CD14-positive monocyte (primary cell): ENCODE results near the gene SMG7. TPM values are rescaled to one million over a fixed set of nuclear protein-coding genes. Genes with fewer than 3 reads are reported as not detected.

ENCODE experiments used
- DNase-seq, 3 donors: peaks; one replicate each; pipeline ENCODE4 v3.0.0-alpha.2; 2011 to 2022
- H2AFZ ChIP-seq: 2 replicates; pipeline ENCODE4 v1.6.0; 2012; ENCODE audit warnings: mild to moderate bottlenecking, low read depth, low read length, inconsistent platforms; ENCODE audit not compliant: insufficient read depth, poor library complexity, severe bottlenecking
- H3K27ac ChIP-seq, 2 donors: 1 replicate in 1 of 2; 2 replicates in 1 of 2; pipeline ENCODE4 v1.5.1; 2012 to 2013; ENCODE audit warnings: low read length in 2 of 2, control low read depth in 1 of 2, inconsistent platforms in 1 of 2, low read depth in 1 of 2, mild to moderate bottlenecking in 1 of 2
- H3K27me3 ChIP-seq, 2 donors: one replicate each; pipeline versions ENCODE4 v1.6.0 to v1.6.1; 2011 to 2013; ENCODE audit warnings: low read length in 2 of 2; ENCODE audit not compliant: control insufficient read depth in 2 of 2, insufficient read depth in 2 of 2
- H3K36me3 ChIP-seq, 2 donors: replicated peaks in 1 of 2; 1 replicate in 1 of 2; 2 replicates in 1 of 2; pipeline versions ENCODE4 v1.5.1 to v1.6.1; 2012 to 2013; ENCODE audit warnings: low read length in 2 of 2, control low read depth in 1 of 2, inconsistent platforms in 1 of 2, mild to moderate bottlenecking in 1 of 2; ENCODE audit not compliant: insufficient read depth in 2 of 2, control insufficient read depth in 1 of 2
- H3K4me1 ChIP-seq, 2 donors: 1 replicate in 1 of 2; 2 replicates in 1 of 2; pipeline versions ENCODE4 v1.5.1 to v1.6.1; 2012 to 2013; ENCODE audit warnings: low read length in 2 of 2, control low read depth in 1 of 2, inconsistent platforms in 1 of 2, mild to moderate bottlenecking in 1 of 2, moderate library complexity in 1 of 2; ENCODE audit not compliant: insufficient read depth in 2 of 2, control insufficient read depth in 1 of 2
- H3K4me2 ChIP-seq: replicated peaks from 2 replicates; pipeline ENCODE3; 2012; ENCODE audit warnings: low read length, moderate library complexity, mild to moderate bottlenecking; ENCODE audit not compliant: poor library complexity, severe bottlenecking; ENCODE audit errors: extremely low read depth
- H3K4me3 ChIP-seq, 3 experiments: fragments of 200-600 bp in 1 of 3; sonication (generic) in 1 of 3; replicated peaks in 1 of 3; 1 replicate in 2 of 3; 2 replicates in 1 of 3; pipeline ENCODE4 v1.5.1; 2011 to 2013; ENCODE audit warnings: low read length in 3 of 3, mild to moderate bottlenecking in 3 of 3, control low read depth in 2 of 3, low read depth in 2 of 3, inconsistent platforms in 1 of 3, moderate library complexity in 1 of 3
- H3K79me2 ChIP-seq: 2 replicates; pipeline ENCODE4 v1.6.0; 2012; ENCODE audit warnings: mild to moderate bottlenecking, control low read depth, inconsistent platforms, low read length, moderate library complexity; ENCODE audit not compliant: insufficient read depth
- H3K9ac ChIP-seq: 2 replicates; pipeline ENCODE4 v1.6.0; 2017; ENCODE audit warnings: low read length, mild to moderate bottlenecking; ENCODE audit not compliant: insufficient read depth, poor library complexity, severe bottlenecking
- H3K9me3 ChIP-seq, 2 donors: replicated peaks in 1 of 2; 1 replicate in 1 of 2; 2 replicates in 1 of 2; pipeline versions ENCODE4 v1.5.1 to v1.6.1; 2012 to 2013; ENCODE audit warnings: low read length in 2 of 2, control low read depth in 1 of 2; ENCODE audit not compliant: control insufficient read depth in 1 of 2, insufficient read depth in 1 of 2
- H4K20me1 ChIP-seq: 2 replicates; pipeline ENCODE4 v1.6.0; 2012; ENCODE audit warnings: mild to moderate bottlenecking, low read length, control low read depth, moderate library complexity; ENCODE audit not compliant: insufficient read depth
- H3K27ac Mint-ChIP-seq, 7 donors: one replicate each; pipeline ENCODE4 v1.8.0; 2020; ENCODE audit warnings: mild to moderate bottlenecking in 7 of 7, mixed read lengths in 7 of 7, moderate library complexity in 6 of 7, inconsistent platforms in 2 of 7
- H3K27me3 Mint-ChIP-seq, 3 donors: one replicate each; pipeline ENCODE4 v1.8.0; 2021 to 2022; ENCODE audit warnings: low read depth in 3 of 3, mild to moderate bottlenecking in 3 of 3, mixed read lengths in 3 of 3, moderate library complexity in 3 of 3, inconsistent platforms in 1 of 3
- H3K36me3 Mint-ChIP-seq, 2 donors: one replicate each; pipeline ENCODE4 v1.8.0; 2020; ENCODE audit warnings: mixed read lengths in 2 of 2, inconsistent platforms in 1 of 2, mild to moderate bottlenecking in 1 of 2
- H3K4me1 Mint-ChIP-seq: one replicate; pipeline ENCODE4 v1.8.0; 2020; ENCODE audit warnings: mild to moderate bottlenecking, mixed read lengths
- H3K4me3 Mint-ChIP-seq, 2 donors: one replicate each; pipeline ENCODE4 v1.8.0; 2020; ENCODE audit warnings: mild to moderate bottlenecking in 2 of 2, mixed read lengths in 2 of 2, moderate library complexity in 1 of 2
- H3K9me3 Mint-ChIP-seq, 7 donors: one replicate each; pipeline ENCODE4 v1.8.0; 2020 to 2022; ENCODE audit warnings: mixed read lengths in 7 of 7, mild to moderate bottlenecking in 6 of 7, moderate library complexity in 6 of 7, inconsistent platforms in 2 of 7
- WGBS: methylation state at CpG from one replicate; pipeline ENCODE4 v1.1.5; 2013; ENCODE audit warnings: missing lambda C conversion rate; ENCODE audit not compliant: insufficient coverage; 5-methylcytosine and 5-hydroxymethylcytosine counted together
- intact Hi-C, 2 donors: fragments of 100-400 bp; cut with micrococcal nuclease; formaldehyde crosslinking; loops; one replicate each; pipeline versions ENCODE4 v1.15.0 to v1.15.1; 2023
- polyA plus RNA-seq, 3 donors: library from polyadenylated mRNA; depleted of rRNA in 1 of 3; unstranded in 2 of 3; stranded (reverse) in 1 of 3; fragments of 300-500 nt in 2 of 3; fragments of >200 nt in 1 of 3; fragmentation: Illumina TruSeq in 2 of 3; gene quantifications; 1 replicate in 2 of 3; 2 replicates in 1 of 3; pipeline ENCODE4 v1.2.3, GENCODE V29; 2012 to 2021
- TF ChIP-seq, protein P1 (sequence below): fragments of 200-600 bp; IDR thresholded peaks from one replicate; pipeline ENCODE4 v1.8.0; 2022; ENCODE audit warnings: antibody characterized with exemption, mild to moderate bottlenecking

The SMG7 gene
- polyA plus RNA-seq, 3 donors = 11.5 to 31.3 (median 19.4) TPM

DNA sequence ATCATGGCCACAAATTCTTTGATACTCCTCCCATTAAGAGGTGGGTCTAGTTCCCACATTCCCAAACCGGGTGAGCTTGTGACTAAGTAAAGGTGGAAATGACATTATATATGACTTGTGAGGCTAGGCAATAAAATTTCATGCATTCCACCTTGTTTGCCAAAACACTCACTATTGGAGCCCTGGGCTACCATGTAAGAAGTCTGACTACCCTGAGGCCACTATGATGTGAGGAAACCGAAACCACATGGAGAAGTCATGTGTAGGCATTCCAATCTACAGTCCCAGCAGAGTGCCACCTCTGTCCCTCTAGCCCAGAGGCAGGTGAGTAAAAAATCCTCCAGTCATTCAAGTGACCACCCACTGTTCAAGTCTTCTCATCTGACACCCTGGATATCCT, 17.9 kb upstream of the SMG7 start:
- H3K9ac ChIP-seq = no peak overlapping the region
- intact Hi-C loops = no loop called here
- peaks cover 0 to 2% of the 10 kb centered on the region in 2 donors for H3K27me3 ChIP-seq
- Mint-ChIP-seq H3K27me3 (peaks cover 3 to 9% (median 7%) of the 10 kb centered on the region in 3 donors), H3K4me3 (no peak overlapping the region), H3K4me1 (no peaks in the 10 kb centered on the region), H3K27ac (no peak overlapping the region), H3K9me3 (peaks cover 0 to 3% (median under 1%) of the 10 kb centered on the region in 7 donors), H3K36me3 (peaks cover 0 to 2% of the 10 kb centered on the region in 2 donors)
- DNase-seq = no peak
- no peak overlapping the region for H3K27ac ChIP-seq
- no peaks in the 10 kb centered on the region for H3K79me2 ChIP-seq
- no peaks in the 10 kb centered on the region for H3K4me1 ChIP-seq
- TF ChIP-seq, protein P1, sequence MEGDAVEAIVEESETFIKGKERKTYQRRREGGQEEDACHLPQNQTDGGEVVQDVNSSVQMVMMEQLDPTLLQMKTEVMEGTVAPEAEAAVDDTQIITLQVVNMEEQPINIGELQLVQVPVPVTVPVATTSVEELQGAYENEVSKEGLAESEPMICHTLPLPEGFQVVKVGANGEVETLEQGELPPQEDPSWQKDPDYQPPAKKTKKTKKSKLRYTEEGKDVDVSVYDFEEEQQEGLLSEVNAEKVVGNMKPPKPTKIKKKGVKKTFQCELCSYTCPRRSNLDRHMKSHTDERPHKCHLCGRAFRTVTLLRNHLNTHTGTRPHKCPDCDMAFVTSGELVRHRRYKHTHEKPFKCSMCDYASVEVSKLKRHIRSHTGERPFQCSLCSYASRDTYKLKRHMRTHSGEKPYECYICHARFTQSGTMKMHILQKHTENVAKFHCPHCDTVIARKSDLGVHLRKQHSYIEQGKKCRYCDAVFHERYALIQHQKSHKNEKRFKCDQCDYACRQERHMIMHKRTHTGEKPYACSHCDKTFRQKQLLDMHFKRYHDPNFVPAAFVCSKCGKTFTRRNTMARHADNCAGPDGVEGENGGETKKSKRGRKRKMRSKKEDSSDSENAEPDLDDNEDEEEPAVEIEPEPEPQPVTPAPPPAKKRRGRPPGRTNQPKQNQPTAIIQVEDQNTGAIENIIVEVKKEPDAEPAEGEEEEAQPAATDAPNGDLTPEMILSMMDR = no peak
- H3K4me2 ChIP-seq = no peak overlapping the region
- no peaks in the 10 kb centered on the region for H3K9me3 ChIP-seq
- no peak overlapping the region for H3K4me3 ChIP-seq
- no peaks in the 10 kb centered on the region for H3K36me3 ChIP-seq
- H4K20me1 ChIP-seq = no peaks in the 10 kb centered on the region
- WGBS = no CpG with 5 or more reads among the region's 2 CpGs
- H2AFZ ChIP-seq = no peak overlapping the region

DNA sequence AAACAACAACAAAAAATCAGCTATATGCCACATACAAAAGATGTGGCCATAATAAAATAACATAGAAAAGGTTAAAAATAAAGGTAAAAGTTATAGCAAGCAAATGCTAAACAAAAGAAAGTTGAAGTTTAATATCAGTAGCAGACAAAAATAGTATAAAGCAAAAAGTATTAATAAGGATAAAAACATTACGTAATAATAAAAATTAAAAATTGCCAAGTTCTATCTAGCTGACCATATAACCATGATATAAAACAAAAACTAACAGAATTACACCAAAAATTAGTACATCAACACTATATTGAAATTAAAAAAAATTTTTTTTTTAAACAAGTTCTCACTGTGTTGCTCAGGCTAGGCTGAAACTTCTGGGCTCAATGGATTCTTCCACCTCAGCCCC, 15.5 kb upstream of the SMG7 start:
- peaks cover 0 to under 1% of the 10 kb centered on the region in 2 donors for H3K27me3 ChIP-seq
- no peaks in the 10 kb centered on the region for H3K79me2 ChIP-seq
- no peak overlapping the region for H3K27ac Mint-ChIP-seq
- peak overlapping the region; percentile 17 for H2AFZ ChIP-seq
- H3K9me3 Mint-ChIP-seq = peaks cover 0 to 5% (median 0%) of the 10 kb centered on the region in 7 donors
- no peak for DNase-seq
- no peak overlapping the region for H3K4me3 Mint-ChIP-seq
- no peaks in the 10 kb centered on the region for H4K20me1 ChIP-seq
- peaks cover 0 to 3% of the 10 kb centered on the region in 2 donors for H3K36me3 Mint-ChIP-seq
- TF ChIP-seq, protein P1 = no peak
- peaks cover 21 to 23% of the 10 kb centered on the region in 2 donors for H3K4me1 ChIP-seq
- H3K9ac ChIP-seq = no peak overlapping the region
- no peaks in the 10 kb centered on the region for H3K9me3 ChIP-seq
- peaks cover 3 to 9% (median 3%) of the 10 kb centered on the region in 3 donors for H3K27me3 Mint-ChIP-seq
- intact Hi-C loops = no loop called here
- H3K4me1 Mint-ChIP-seq = peaks cover 16% of the 10 kb centered on the region
- no peak overlapping the region for H3K4me2 ChIP-seq
- WGBS = no CpG with 5 or more reads among the region's 1 CpG
- H3K36me3 ChIP-seq = no peaks in the 10 kb centered on the region
- H3K27ac ChIP-seq = no peak overlapping the region
- no peak overlapping the region for H3K4me3 ChIP-seq
